H9 (cell line): ENCODE results near the gene CYRIA. TPM values are rescaled to one million over a fixed set of nuclear protein-coding genes. Genes with fewer than 3 reads are reported as not detected.

Source experiments
- DNase-seq: peaks from one replicate; pipeline ENCODE4 v3.0.0-alpha.2; 2017
- H2AFZ ChIP-seq: one replicate; pipeline ENCODE4 v1.6.1; 2013; ENCODE audit warnings: mild to moderate bottlenecking, low read length, control low read depth, moderate library complexity
- H2AK5ac ChIP-seq: 2 replicates; pipeline ENCODE4 v1.6.1; 2013; ENCODE audit warnings: low read length, control low read depth, mixed read lengths; ENCODE audit not compliant: insufficient read length
- H2BK120ac ChIP-seq: one replicate; pipeline ENCODE4 v1.6.1; 2013; ENCODE audit warnings: low read depth, mild to moderate bottlenecking, low read length, control low read depth, inconsistent platforms; ENCODE audit not compliant: poor library complexity, severe bottlenecking
- H2BK12ac ChIP-seq: 2 replicates; pipeline ENCODE4 v1.6.1; 2013; ENCODE audit warnings: low read length, control low read depth, mixed read lengths, low read depth; ENCODE audit not compliant: insufficient read length
- H2BK15ac ChIP-seq: 2 replicates; pipeline ENCODE4 v1.6.1; 2013; ENCODE audit warnings: low read depth, low read length, control low read depth
- H2BK20ac ChIP-seq: one replicate; pipeline ENCODE4 v1.6.1; 2013; ENCODE audit warnings: low read depth, mild to moderate bottlenecking, low read length, control low read depth, inconsistent platforms; ENCODE audit not compliant: poor library complexity, severe bottlenecking
- H2BK5ac ChIP-seq: 2 replicates; pipeline ENCODE4 v1.6.1; 2013; ENCODE audit warnings: low read length, control low read depth, mixed read lengths; ENCODE audit not compliant: insufficient read length
- H3K14ac ChIP-seq: 2 replicates; pipeline ENCODE4 v1.6.1; 2013; ENCODE audit warnings: low read length, control low read depth; ENCODE audit not compliant: insufficient read depth
- H3K18ac ChIP-seq: 2 replicates; pipeline ENCODE4 v1.6.1; 2013; ENCODE audit warnings: low read depth, mild to moderate bottlenecking, mixed read lengths, low read length, control low read depth; ENCODE audit not compliant: insufficient read length
- H3K23ac ChIP-seq: 2 replicates; pipeline ENCODE4 v1.6.1; 2013; ENCODE audit warnings: low read length, control low read depth, mixed read lengths, low read depth; ENCODE audit not compliant: insufficient read length
- H3K23me2 ChIP-seq: 2 replicates; pipeline ENCODE4 v1.6.1; 2013; ENCODE audit warnings: low read depth, mild to moderate bottlenecking, mixed read lengths, low read length, control low read depth; ENCODE audit not compliant: insufficient read length, poor library complexity, severe bottlenecking
- H3K27ac ChIP-seq: 2 replicates; pipeline ENCODE4 v1.5.1; 2013; ENCODE audit warnings: low read length, control low read depth, mixed read lengths, low read depth; ENCODE audit not compliant: insufficient read length
- H3K27me3 ChIP-seq: 2 replicates; pipeline ENCODE4 v1.6.1; 2013; ENCODE audit warnings: low read length, control low read depth, inconsistent platforms; ENCODE audit not compliant: insufficient read depth
- H3K4ac ChIP-seq: 2 replicates; pipeline ENCODE4 v1.6.1; 2013; ENCODE audit warnings: low read depth, mild to moderate bottlenecking, control low read depth, inconsistent platforms, low read length, moderate library complexity
- H3K4me1 ChIP-seq: 2 replicates; pipeline ENCODE4 v1.6.1; 2013; ENCODE audit warnings: low read length, control low read depth, inconsistent platforms; ENCODE audit not compliant: insufficient read depth
- H3K4me2 ChIP-seq: 2 replicates; pipeline ENCODE4 v1.6.1; 2013; ENCODE audit warnings: low read length, control low read depth, mixed read lengths; ENCODE audit not compliant: insufficient read length, insufficient read depth
- H3K56ac ChIP-seq: 2 replicates; pipeline ENCODE4 v1.6.1; 2013; ENCODE audit warnings: low read depth, mild to moderate bottlenecking, mixed read lengths, low read length, control low read depth; ENCODE audit not compliant: insufficient read length
- H3K79me1 ChIP-seq: 2 replicates; pipeline ENCODE4 v1.6.1; 2013; ENCODE audit warnings: low read depth, mild to moderate bottlenecking, moderate library complexity, low read length, control low read depth, inconsistent platforms; ENCODE audit not compliant: insufficient read depth, poor library complexity, severe bottlenecking
- H3K79me2 ChIP-seq: 2 replicates; pipeline ENCODE4 v1.6.1; 2013; ENCODE audit warnings: low read length, control low read depth, inconsistent platforms; ENCODE audit not compliant: insufficient read depth
- H3K9ac ChIP-seq: 2 replicates; pipeline ENCODE4 v1.6.1; 2013; ENCODE audit warnings: low read length, control low read depth, mixed read lengths; ENCODE audit not compliant: insufficient read length; ENCODE audit errors: extremely low read depth
- H3K9me3 ChIP-seq: one replicate; pipeline ENCODE4 v1.6.1; 2013; ENCODE audit warnings: low read depth, low read length, inconsistent platforms; ENCODE audit not compliant: control insufficient read depth
- H3T11ph ChIP-seq: one replicate; pipeline ENCODE4 v1.6.1; 2013; ENCODE audit warnings: mild to moderate bottlenecking, low read length, control low read depth, inconsistent platforms
- H4K20me1 ChIP-seq: one replicate; pipeline ENCODE4 v1.6.1; 2013; ENCODE audit not compliant: control insufficient read depth, insufficient read length, insufficient read depth
- H4K5ac ChIP-seq: 2 replicates; pipeline ENCODE4 v1.6.1; 2013; ENCODE audit warnings: low read depth, mild to moderate bottlenecking, mixed read lengths, low read length, control low read depth; ENCODE audit not compliant: insufficient read length
- H4K8ac ChIP-seq: replicated peaks from 2 replicates; pipeline ENCODE4 v1.6.1; 2013; ENCODE audit warnings: low read length, control low read depth, mixed read lengths, low read depth; ENCODE audit not compliant: insufficient read length
- H4K91ac ChIP-seq: 2 replicates; pipeline ENCODE4 v1.6.1; 2013; ENCODE audit warnings: low read depth, mild to moderate bottlenecking, moderate library complexity, mixed read lengths, low read length, control low read depth; ENCODE audit not compliant: insufficient read length
- H3K27ac Mint-ChIP-seq, 3 experiments: 2 replicates in 2 of 3; 3 replicates in 1 of 3; pipeline ENCODE4 v1.8.0; 2020 to 2021; ENCODE audit warnings: mixed read lengths in 3 of 3, mild to moderate bottlenecking in 1 of 3, moderate library complexity in 1 of 3
- H3K27me3 Mint-ChIP-seq: 2 replicates; pipeline ENCODE4 v1.8.0; 2021; ENCODE audit warnings: low read depth, mild to moderate bottlenecking, moderate library complexity, mixed read lengths
- H3K36me3 Mint-ChIP-seq, 3 experiments: 2 replicates in 2 of 3; 3 replicates in 1 of 3; pipeline ENCODE4 v1.8.0; 2020 to 2021; ENCODE audit warnings: low read depth in 3 of 3, mixed read lengths in 3 of 3; ENCODE audit not compliant: insufficient read depth in 1 of 3
- H3K4me1 Mint-ChIP-seq, 2 experiments: 2 replicates each; pipeline ENCODE4 v1.8.0; 2020; ENCODE audit warnings: mixed read lengths in 2 of 2
- H3K4me3 Mint-ChIP-seq, 2 experiments: 2 replicates in 1 of 2; 3 replicates in 1 of 2; pipeline ENCODE4 v1.8.0; 2020 to 2021; ENCODE audit warnings: mild to moderate bottlenecking in 2 of 2, mixed read lengths in 2 of 2, moderate library complexity in 1 of 2
- H3K9me3 Mint-ChIP-seq, 2 experiments: 2 replicates in 1 of 2; 3 replicates in 1 of 2; pipeline ENCODE4 v1.8.0; 2020; ENCODE audit warnings: mild to moderate bottlenecking in 2 of 2, mixed read lengths in 2 of 2, moderate library complexity in 1 of 2
- CTCF ChIP-seq: fragments of 200-600 bp; sonication (generic); conservative IDR thresholded peaks from 3 replicates; pipeline ENCODE4 v1.8.0; 2021; ENCODE audit warnings: antibody characterized with exemption, mild to moderate bottlenecking
- WGBS: extraction: QIAGEN DNeasy Blood & Tissue Kit; methylation state at CpG from one replicate; pipeline ENCODE4 v1.1.7; 2013; ENCODE audit warnings: missing lambda C conversion rate, low lambda C conversion rate, mixed read lengths; ENCODE audit not compliant: insufficient read length; ENCODE audit errors: extremely low coverage; 5-methylcytosine and 5-hydroxymethylcytosine counted together
- total RNA-seq: library from RNA; stranded (reverse); gene quantifications from 2 replicates; pipeline ENCODE4 v1.2.1, GENCODE V29; 2021

CYRIA gene
- total RNA-seq, 1 experiment from 2014 or later, result 2.3 TPM

DNA sequence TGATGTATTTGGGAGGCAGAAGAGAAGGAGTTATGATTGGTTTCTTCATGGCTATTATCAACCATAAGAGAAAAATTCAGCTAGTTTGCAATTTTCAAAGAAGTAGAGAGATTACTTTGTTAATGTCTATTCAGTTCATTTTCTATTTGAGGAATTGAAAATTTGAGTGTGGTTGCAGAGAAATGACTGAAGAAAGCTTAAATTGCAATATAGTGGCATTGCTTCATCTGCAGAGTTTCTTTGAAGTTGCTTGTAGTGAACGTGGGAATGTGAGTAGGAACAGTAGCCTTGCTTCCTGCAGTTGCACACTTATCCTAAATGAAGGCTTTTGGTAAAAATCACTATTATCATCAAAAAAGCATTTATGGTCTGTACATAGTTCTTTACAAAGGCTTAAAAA, 14.7 kb upstream of the CYRIA start:
- Histone ChIP-seq H3K23ac (no peak overlapping the region), H3K27ac (no peak overlapping the region), H2BK12ac (no peak overlapping the region), H2BK5ac (no peak overlapping the region), H3K18ac (no peak overlapping the region), H3K9me3 (no peaks in the 10 kb centered on the region), H2BK20ac (no peak overlapping the region), H2AK5ac (no peak overlapping the region), H3K79me2 (no peaks in the 10 kb centered on the region), H3K4me2 (no peak overlapping the region), H3K56ac (no peak overlapping the region), H3K14ac (no peak overlapping the region), H2AFZ (no peak overlapping the region), H4K91ac (no peak overlapping the region), H2BK15ac (no peak overlapping the region), H3K27me3 (no peaks in the 10 kb centered on the region), H3K23me2 (no peaks in the 10 kb centered on the region), H3K79me1 (no peaks in the 10 kb centered on the region), H3T11ph (no peak overlapping the region), H4K8ac (no peak overlapping the region), H3K9ac (no peak overlapping the region), H4K20me1 (no peaks in the 10 kb centered on the region), H4K5ac (no peak overlapping the region), H2BK120ac (no peak overlapping the region), H3K4ac (no peak overlapping the region), H3K4me1 (no peaks in the 10 kb centered on the region; the same call in 1 of the 2 replicates)
- Mint-ChIP-seq H3K27me3 (peaks cover 46% of the 10 kb centered on the region), H3K4me3 (no peak overlapping the region), H3K36me3 (peaks cover 0 to 6% (median 3%) of the 10 kb centered on the region in 3 experiments; a peak in 3 of 7 replicates), H3K27ac (no peak overlapping the region), H3K4me1 (peaks cover 3 to 4% of the 10 kb centered on the region in 2 experiments; a peak in 3 of 4 replicates), H3K9me3 (peaks cover 10 to 16% of the 10 kb centered on the region in 2 experiments)
- WGBS, result no CpG with 5 or more reads among the region's 1 CpG
- TF ChIP-seq CTCF, result no peak
- DNase-seq, result no peak
